ENCODE measurements around the gene L3MBTL4. TPM values are rescaled to one million over a fixed set of nuclear protein-coding genes. Genes with fewer than 3 reads are reported as not detected.

Gene L3MBTL4
- total and polyA plus RNA-seq, 4 donors, result 0.26 to 4.2 (median 2.0) TPM

- no peak overlapping the region for H3K27ac ChIP-seq (ENCODE audit: low read depth in 1 of 2, low read length in 2 of 2)
- 70 to 78% methylated on average over 2 of the region's 2 CpGs for WGBS, 2 donors
- no peaks in the 10 kb centered on the region for H3K27me3 ChIP-seq (ENCODE audit: control insufficient read depth in 1 of 2, insufficient read depth in 2 of 2, low read length in 1 of 2)
- no peaks in the 10 kb centered on the region for H3K36me3 ChIP-seq (ENCODE audit: control insufficient read depth in 1 of 2, insufficient read depth in 2 of 2, low read length in 1 of 2)
- no peak for DNase-seq
- intact Hi-C loops (cut with DNase I), result no loop called here
- no peaks in the 10 kb centered on the region for H3K9me3 ChIP-seq (ENCODE audit: control insufficient read depth, low read length)
- ATAC-seq (ENCODE audit: low FRiP score), result no peak
- no peaks in the 10 kb centered on the region for H3K4me1 ChIP-seq (ENCODE audit: control insufficient read depth in 1 of 2, insufficient read depth in 2 of 2, low read length in 2 of 2)
- H3K4me3 ChIP-seq (ENCODE audit: low read length in 2 of 2), result no peak overlapping the region
Observed at GRCh38 chr18:5909125-5909524, 505.6 kb downstream of the L3MBTL4 start.

Small RNA genes lying within 50 kb of the gene (microRNA-seq; reads per million reads assigned to microRNA genes)
- gene MIR4317, result 0 reads per million in 2 donors
